IMR-90 (cell line): ENCODE measurements around the gene PALLD. TPM values are rescaled to one million over a fixed set of nuclear protein-coding genes. Genes with fewer than 3 reads are reported as not detected.

Experiments used
- ATAC-seq: fragments of 200-7000 bp; cut with Tn5 transposase; 2 replicates; pipeline ENCODE4 v1.9.1; 2020; ENCODE audit warnings: low read depth, mild to moderate bottlenecking, moderate library complexity
- BruUV-seq: library from RNA; stranded (reverse); fragments of 400-500 nt; replicated peaks from 2 replicates; lab custom pipeline; 2021; lab: Mats Ljungman, UMichigan
- CTCF ChIA-PET: fragments of 300-600 bp; formaldehyde crosslinking; extraction: SDS; loops from one replicate; lab custom pipeline; 2021; ENCODE audit warnings: antibody characterized with exemption; lab: Yijun Ruan, JAX
- POLR2A ChIA-PET: fragments of 300-600 bp; sonication (Branson Sonifier 250); formaldehyde crosslinking; loops from one replicate; lab custom pipeline; 2022; ENCODE audit warnings: antibody characterized with exemption; ENCODE audit not compliant: unreplicated experiment; lab: Charles Lee
- DNase-seq: peaks from one replicate; pipeline ENCODE4 v3.0.0; 2013
- H2AFZ ChIP-seq: replicated peaks from 2 replicates; pipeline ENCODE3; 2013; ENCODE audit warnings: low read length, mild to moderate bottlenecking; ENCODE audit not compliant: poor library complexity
- H2AK5ac ChIP-seq: 2 replicates; pipeline ENCODE4 v1.6.1; 2013; ENCODE audit warnings: low read depth, low read length, inconsistent platforms
- H2AK9ac ChIP-seq: replicated peaks from 2 replicates; pipeline ENCODE3; 2013; ENCODE audit warnings: mild to moderate bottlenecking, low read depth, low read length, moderate library complexity; ENCODE audit not compliant: poor library complexity
- H2BK120ac ChIP-seq: 2 replicates; pipeline ENCODE4 v1.6.1; 2013; ENCODE audit warnings: low read depth, low read length, inconsistent platforms
- H2BK15ac ChIP-seq: 3 replicates; pipeline ENCODE4 v1.6.1; 2013; ENCODE audit warnings: low read depth, low read length, inconsistent platforms
- H2BK20ac ChIP-seq: 2 replicates; pipeline ENCODE4 v1.6.1; 2013; ENCODE audit warnings: low read depth, mild to moderate bottlenecking, inconsistent platforms, low read length, moderate library complexity
- H2BK5ac ChIP-seq: 2 replicates; pipeline ENCODE4 v1.6.1; 2013; ENCODE audit warnings: mild to moderate bottlenecking, low read depth, low read length, inconsistent platforms; ENCODE audit not compliant: poor library complexity, severe bottlenecking
- H3K14ac ChIP-seq: replicated peaks from 2 replicates; pipeline ENCODE4 v1.6.1; 2013; ENCODE audit warnings: low read depth, low read length, inconsistent platforms
- H3K18ac ChIP-seq: 2 replicates; pipeline ENCODE4 v1.6.1; 2013; ENCODE audit warnings: low read depth, low read length, control low read depth
- H3K23ac ChIP-seq: 2 replicates; pipeline ENCODE4 v1.6.1; 2013; ENCODE audit warnings: low read depth, low read length, inconsistent platforms
- H3K27ac ChIP-seq: 2 replicates; pipeline ENCODE4 v1.5.1; 2013; ENCODE audit warnings: mild to moderate bottlenecking, control low read depth, low read length; ENCODE audit not compliant: insufficient read depth
- H3K27me3 ChIP-seq: 2 replicates; pipeline ENCODE4 v1.6.1; 2013; ENCODE audit warnings: low read length; ENCODE audit not compliant: control insufficient read depth, insufficient read depth
- H3K36me3 ChIP-seq: 2 replicates; pipeline ENCODE4 v1.6.1; 2013; ENCODE audit warnings: low read length, mixed read lengths; ENCODE audit not compliant: control insufficient read depth, insufficient read depth
- H3K4ac ChIP-seq: 2 replicates; pipeline ENCODE4 v1.6.1; 2013; ENCODE audit warnings: low read depth, low read length, inconsistent platforms
- H3K4me1 ChIP-seq: 2 replicates; pipeline ENCODE4 v1.6.1; 2013; ENCODE audit warnings: low read length, mixed read lengths; ENCODE audit not compliant: control insufficient read depth, insufficient read depth
- H3K4me2 ChIP-seq: 2 replicates; pipeline ENCODE4 v1.6.1; 2013; ENCODE audit warnings: low read depth, mild to moderate bottlenecking, control low read depth, low read length, moderate library complexity
- H3K4me3 ChIP-seq: 2 replicates; pipeline ENCODE4 v1.5.1; 2013; ENCODE audit warnings: low read depth, mild to moderate bottlenecking, control low read depth, low read length, moderate library complexity; ENCODE audit not compliant: insufficient read depth
- H3K56ac ChIP-seq: 2 replicates; pipeline ENCODE4 v1.6.1; 2013; ENCODE audit warnings: low read length, inconsistent platforms; ENCODE audit not compliant: insufficient read depth; ENCODE audit errors: extremely low read depth
- H3K79me1 ChIP-seq, 2 experiments: 2 replicates each; pipeline ENCODE4 v1.6.1; 2013; ENCODE audit warnings: low read length in 2 of 2, inconsistent platforms in 1 of 2, low read depth in 1 of 2
- H3K9ac ChIP-seq: 2 replicates; pipeline ENCODE4 v1.6.1; 2013; ENCODE audit warnings: low read depth, low read length, control low read depth
- H3K9me1 ChIP-seq: 2 replicates; pipeline ENCODE4 v1.6.1; 2013; ENCODE audit warnings: low read length, inconsistent platforms; ENCODE audit not compliant: insufficient read depth
- H3K9me3 ChIP-seq: 2 replicates; pipeline ENCODE4 v1.6.1; 2013; ENCODE audit warnings: low read length; ENCODE audit not compliant: control insufficient read depth, insufficient read depth
- H4K20me1 ChIP-seq: 2 replicates; pipeline ENCODE4 v1.6.1; 2013; ENCODE audit warnings: low read length, inconsistent platforms; ENCODE audit not compliant: insufficient read depth
- H4K5ac ChIP-seq: 2 replicates; pipeline ENCODE4 v1.6.1; 2013; ENCODE audit warnings: mild to moderate bottlenecking, low read depth, low read length, control low read depth
- H4K8ac ChIP-seq, 2 experiments: 2 replicates each; pipeline ENCODE4 v1.6.1; 2013; ENCODE audit warnings: low read depth in 2 of 2, low read length in 2 of 2, control low read depth in 1 of 2, inconsistent platforms in 1 of 2
- H4K91ac ChIP-seq: 2 replicates; pipeline ENCODE4 v1.6.1; 2013; ENCODE audit warnings: low read depth, low read length, inconsistent platforms; ENCODE audit not compliant: insufficient read depth
- FOS ChIP-seq: fragments of 150-350 bp; IDR thresholded peaks from 2 replicates; pipeline ENCODE4 v1.6.1; 2016; ENCODE audit warnings: low read depth, low read length
- RAD21 ChIP-seq: IDR thresholded peaks from 2 replicates; pipeline ENCODE4 v1.6.1; 2012; ENCODE audit warnings: low read length, improper control_type of control experiment
- WGBS, 2 experiments: methylation state at CpG; one replicate each; pipeline versions ENCODE4 v1.1.5 to v1.1.7; 2013; ENCODE audit warnings: missing lambda C conversion rate in 2 of 2; ENCODE audit not compliant: insufficient read length in 1 of 2; ENCODE audit errors: extremely low coverage in 2 of 2; 5-methylcytosine and 5-hydroxymethylcytosine counted together
- dilution Hi-C: fragments of 300-500 bp; cut with HindIII; formaldehyde crosslinking; loops from one replicate; pipeline ENCODE4 v1.14.3; 2018; ENCODE audit warnings: low sequenced_read_pairs; ENCODE audit not compliant: unreplicated experiment
- in situ Hi-C: fragments of 300-500 bp; cut with MboI; formaldehyde crosslinking; loops from 3 replicates; pipeline ENCODE4 v1.14.3; 2019; ENCODE audit warnings: low sequenced_read_pairs, inconsistent platforms, mixed read lengths
- intact Hi-C: fragments of 100-400 bp; cut with micrococcal nuclease; formaldehyde crosslinking; loops from 2 replicates; pipeline ENCODE4 v1.10.0; 2022
- polyA plus RNA-seq, 3 experiments: library from polyadenylated mRNA; depleted of rRNA; stranded (reverse); fragments of >200 nt; gene quantifications; 2 replicates each; pipeline ENCODE4 v1.2.3, GENCODE V29; 2012; ENCODE audit warnings: low replicate concordance in 1 of 3
- total RNA-seq: library from RNA; depleted of rRNA; stranded (reverse); fragments of >200 nt; gene quantifications from 2 replicates; pipeline ENCODE4 v1.2.3, GENCODE V29; 2012

The PALLD gene
- total and polyA plus RNA-seq, 2 of the 4 experiments (the other 2 are of a cell fraction), result 91.0 to 91.9 TPM

- Histone ChIP-seq H3K23ac (no peak overlapping the region), H4K20me1 (no peaks in the 10 kb centered on the region), H3K4ac (peak overlapping the region; percentile 28; the same call in 1 of the 2 replicates), H2BK20ac (no peak overlapping the region; the same call in 1 of the 2 replicates), H3K18ac (no peak overlapping the region), H2AK5ac (peak overlapping the region; percentile 41; the same call in 1 of the 2 replicates), H2BK120ac (peak overlapping the region; percentile 4; the same call in 1 of the 2 replicates), H2BK15ac (peak overlapping the region; percentile 45; the same call in 1 of the 3 replicates), H3K9ac (no peak overlapping the region), H3K4me1 (peaks cover 11% of the 10 kb centered on the region), H2BK5ac (no peak overlapping the region), H3K4me3 (no peak overlapping the region), H3K9me1 (peaks cover 3% of the 10 kb centered on the region; the same call in 1 of the 2 replicates), H4K5ac (no peak overlapping the region), H4K8ac (no peak overlapping the region), H4K91ac (no peak overlapping the region), H2AK9ac (no peak overlapping the region), H3K27me3 (no peaks in the 10 kb centered on the region), H3K4me2 (no peak overlapping the region), H3K36me3 (no peaks in the 10 kb centered on the region; the same call in 1 of the 2 replicates), H3K9me3 (no peaks in the 10 kb centered on the region), H3K27ac (no peak overlapping the region), H3K14ac (no peak overlapping the region), H3K79me1 (no peaks in the 10 kb centered on the region), H2AFZ (no peak overlapping the region), H3K56ac (no peak overlapping the region)
- WGBS, 2 experiments, result 0% methylated on average over 1 of the region's 4 CpGs; no CpG with 5 or more reads in 1 of the 2 experiments
- peak; percentile 37; the same call in 1 of the 2 replicates for ATAC-seq
- DNase-seq, result peak; percentile 54
- POLR2A ChIA-PET, result interaction anchor here (0.6 to 1.6 kb wide), 2 partner anchors 36 to 125 kb away, joined by 3 to 10 read pairs; no protein-coding TSS in a partner anchor
- dilution Hi-C loops, result no loop called here
- CTCF ChIA-PET, result interaction anchor here (0.7 to 1.4 kb wide), 2 partner anchors 122 to 142 kb away, joined by 3 to 5 read pairs; no protein-coding TSS in a partner anchor
- BruUV-seq, result no TSS peak
- TF ChIP-seq FOS (no peak), RAD21 (0 out of 2 replicates have a peak, but pooled peaks have one; percentile 6)
- in situ Hi-C loops, result no loop called here
- intact Hi-C loops, result loop anchor here (2.0 kb wide), 1 partner anchor 524 kb away; no protein-coding TSS in a partner anchor
Observed at GRCh38 chr4:168707205-168707604, 210.4 kb downstream of the PALLD start.
